Thoracic aorta (tissue), 2 donors: Measurements from ENCODE around the gene HEATR3. TPM values are rescaled to one million over a fixed set of nuclear protein-coding genes. Genes with fewer than 3 reads are reported as not detected.

Experiments
- ATAC-seq: fragments of 150-250 bp; one replicate; pipeline ENCODE4 v1.8.0; 2017; ENCODE audit warnings: low read depth; ENCODE audit not compliant: insufficient number of reproducible peaks, low FRiP score
- DNase-seq: peaks from one replicate; pipeline ENCODE4 v3.0.0-alpha.2; 2020; ENCODE audit warnings: low spot score
- H3K27ac ChIP-seq, 2 donors: fragments of 200-600 bp; sonication (generic); 1 replicate in 1 of 2; 2 replicates in 1 of 2; pipeline ENCODE4 v1.5.1; 2016; ENCODE audit warnings: mild to moderate bottlenecking in 2 of 2, moderate library complexity in 2 of 2
- H3K27me3 ChIP-seq: fragments of 200-600 bp; sonication (generic); replicated peaks from 2 replicates; pipeline ENCODE4 v1.6.0; 2016; ENCODE audit warnings: mild to moderate bottlenecking; ENCODE audit not compliant: insufficient read depth
- H3K36me3 ChIP-seq: fragments of 200-600 bp; sonication (generic); one replicate; pipeline ENCODE4 v1.5.1; 2016
- H3K4me1 ChIP-seq, 2 donors: fragments of 200-600 bp; sonication (generic); 1 replicate in 1 of 2; 2 replicates in 1 of 2; pipeline versions ENCODE4 v1.5.1 to v1.6.0; 2016; ENCODE audit warnings: low read depth in 2 of 2, mild to moderate bottlenecking in 1 of 2; ENCODE audit not compliant: control insufficient read depth in 1 of 2
- H3K4me3 ChIP-seq: fragments of 200-600 bp; sonication (generic); 2 replicates; pipeline ENCODE4 v1.5.1; 2016; ENCODE audit warnings: mild to moderate bottlenecking
- H3K9me3 ChIP-seq: fragments of 200-600 bp; sonication (generic); 2 replicates; pipeline ENCODE4 v1.5.1; 2016
- total RNA-seq, 2 donors: library from RNA; depleted of rRNA; stranded (reverse); fragments of >200 nt; gene quantifications; one replicate each; pipeline versions ENCODE4 v1.1.0 to v1.2.3, GENCODE V29; 2016
- TF ChIP-seq, protein P1 (sequence below): fragments of 200-600 bp; sonication (generic); IDR thresholded peaks from one replicate; pipeline ENCODE4 v1.5.1; 2019; ENCODE audit warnings: antibody characterized with exemption

Gene HEATR3
- total RNA-seq, 2 donors from 2014 or later, result 23.4 to 30.8 TPM

DNA sequence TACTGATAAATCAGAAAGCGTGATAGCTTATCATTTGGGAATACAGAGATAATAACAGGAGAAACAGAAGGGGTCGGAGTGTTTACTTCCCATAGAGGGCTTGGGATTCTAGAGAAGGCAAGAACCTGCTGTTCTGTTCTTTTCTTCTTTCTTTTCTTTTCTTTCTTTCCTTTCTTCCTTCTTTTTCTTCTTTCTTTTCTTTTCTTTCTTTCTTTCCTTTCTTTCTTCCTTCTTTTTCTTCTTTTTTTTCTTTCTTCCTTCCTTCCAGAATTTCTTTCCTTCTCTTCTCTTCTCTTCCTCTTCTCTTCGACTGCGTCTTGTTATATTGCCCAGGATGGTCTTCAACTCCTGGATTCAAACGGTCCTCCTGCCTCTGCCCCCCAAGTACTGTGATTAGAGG lies 22.4 kb upstream of the HEATR3 start:
- ATAC-seq (no peak), DNase-seq (no peak)
- no peak overlapping the region for H3K27ac ChIP-seq
- no peaks in the 10 kb centered on the region for H3K9me3 ChIP-seq
- no peaks in the 10 kb centered on the region for H3K36me3 ChIP-seq
- no peaks in the 10 kb centered on the region for H3K4me1 ChIP-seq
- no peak overlapping the region for H3K4me3 ChIP-seq
- H3K27me3 ChIP-seq, result no peaks in the 10 kb centered on the region
- TF ChIP-seq, protein P1, sequence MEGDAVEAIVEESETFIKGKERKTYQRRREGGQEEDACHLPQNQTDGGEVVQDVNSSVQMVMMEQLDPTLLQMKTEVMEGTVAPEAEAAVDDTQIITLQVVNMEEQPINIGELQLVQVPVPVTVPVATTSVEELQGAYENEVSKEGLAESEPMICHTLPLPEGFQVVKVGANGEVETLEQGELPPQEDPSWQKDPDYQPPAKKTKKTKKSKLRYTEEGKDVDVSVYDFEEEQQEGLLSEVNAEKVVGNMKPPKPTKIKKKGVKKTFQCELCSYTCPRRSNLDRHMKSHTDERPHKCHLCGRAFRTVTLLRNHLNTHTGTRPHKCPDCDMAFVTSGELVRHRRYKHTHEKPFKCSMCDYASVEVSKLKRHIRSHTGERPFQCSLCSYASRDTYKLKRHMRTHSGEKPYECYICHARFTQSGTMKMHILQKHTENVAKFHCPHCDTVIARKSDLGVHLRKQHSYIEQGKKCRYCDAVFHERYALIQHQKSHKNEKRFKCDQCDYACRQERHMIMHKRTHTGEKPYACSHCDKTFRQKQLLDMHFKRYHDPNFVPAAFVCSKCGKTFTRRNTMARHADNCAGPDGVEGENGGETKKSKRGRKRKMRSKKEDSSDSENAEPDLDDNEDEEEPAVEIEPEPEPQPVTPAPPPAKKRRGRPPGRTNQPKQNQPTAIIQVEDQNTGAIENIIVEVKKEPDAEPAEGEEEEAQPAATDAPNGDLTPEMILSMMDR, result no peak

DNA sequence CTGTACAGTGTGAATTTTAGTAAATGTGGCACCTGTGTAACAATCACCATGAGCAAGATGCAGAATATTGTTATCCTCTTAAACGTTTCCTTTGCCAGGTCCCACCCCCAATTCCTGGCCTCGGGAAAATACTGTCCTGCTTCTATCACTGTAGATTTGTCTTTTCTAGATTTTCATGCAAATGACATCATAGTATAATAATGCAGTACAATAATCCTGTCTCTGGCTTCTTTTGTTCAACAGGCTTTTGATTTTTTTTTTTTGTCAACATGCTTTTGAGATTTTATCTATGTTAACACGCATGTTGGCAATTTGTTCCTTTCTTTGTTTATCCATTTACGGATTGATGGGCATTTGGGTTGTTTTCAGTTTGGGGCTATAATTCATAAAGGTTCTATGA lies 20.4 kb upstream of the HEATR3 start:
- Histone ChIP-seq H3K27ac (no peak overlapping the region), H3K4me1 (no peaks in the 10 kb centered on the region), H3K27me3 (no peaks in the 10 kb centered on the region), H3K36me3 (no peaks in the 10 kb centered on the region), H3K4me3 (no peak overlapping the region), H3K9me3 (no peaks in the 10 kb centered on the region)
- ATAC-seq, result no peak
- DNase-seq, result no peak
- TF ChIP-seq, protein P1, result no peak

- no peak for DNase-seq
- Histone ChIP-seq H3K9me3 (no peaks in the 10 kb centered on the region), H3K27ac (no peak overlapping the region), H3K4me1 (no peaks in the 10 kb centered on the region), H3K27me3 (no peaks in the 10 kb centered on the region), H3K36me3 (no peaks in the 10 kb centered on the region), H3K4me3 (no peak overlapping the region)
- TF ChIP-seq, protein P1, result no peak
- ATAC-seq, result no peak
These were observed 18.9 kb upstream of the HEATR3 start for GRCh38 chr16:50046853-50047252.

DNA sequence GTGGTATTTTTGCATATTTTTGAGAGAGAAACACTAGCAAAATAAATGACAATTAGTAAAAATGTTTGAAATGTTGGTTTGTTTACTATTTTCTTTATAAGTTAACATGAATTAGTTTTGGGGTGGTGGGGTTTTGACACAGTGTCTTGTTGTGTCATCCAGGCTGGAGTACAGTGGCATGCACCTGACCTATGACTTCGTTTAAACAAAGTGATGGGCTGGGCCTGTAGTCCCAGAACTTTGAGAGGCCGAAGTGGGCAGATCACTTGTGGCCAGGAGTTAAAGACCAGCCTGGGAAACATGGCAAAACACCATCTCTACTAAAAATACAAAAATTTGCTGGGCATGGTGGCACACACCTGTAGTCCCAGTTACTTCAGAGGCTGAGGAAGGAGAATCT lies 17.9 kb upstream of the HEATR3 start:
- Histone ChIP-seq H3K4me3 (no peak overlapping the region), H3K36me3 (no peaks in the 10 kb centered on the region), H3K27ac (no peak overlapping the region), H3K27me3 (no peaks in the 10 kb centered on the region), H3K9me3 (no peaks in the 10 kb centered on the region), H3K4me1 (no peaks in the 10 kb centered on the region)
- ATAC-seq (no peak), DNase-seq (no peak)
- TF ChIP-seq, protein P1, result no peak

- no peaks in the 10 kb centered on the region for H3K27me3 ChIP-seq
- TF ChIP-seq, protein P1, result no peak
- no peaks in the 10 kb centered on the region for H3K36me3 ChIP-seq
- H3K4me3 ChIP-seq, result no peak overlapping the region
- no peak overlapping the region for H3K27ac ChIP-seq
- no peaks in the 10 kb centered on the region for H3K4me1 ChIP-seq
- no peak for ATAC-seq
- DNase-seq, result no peak
- peaks cover 4% of the 10 kb centered on the region for H3K9me3 ChIP-seq
These were observed 15.0 kb upstream of the HEATR3 start for GRCh38 chr16:50050802-50051201.
